ENCODE measurements around the gene CLEC1A. TPM values are rescaled to one million over a fixed set of nuclear protein-coding genes. Genes with fewer than 3 reads are reported as not detected.

CLEC1A gene
- polyA plus RNA-seq, 1 donor (not counting 4 experiments of a cell fraction or from before 2014, with no cell fraction given), result 0.05 TPM

DNA sequence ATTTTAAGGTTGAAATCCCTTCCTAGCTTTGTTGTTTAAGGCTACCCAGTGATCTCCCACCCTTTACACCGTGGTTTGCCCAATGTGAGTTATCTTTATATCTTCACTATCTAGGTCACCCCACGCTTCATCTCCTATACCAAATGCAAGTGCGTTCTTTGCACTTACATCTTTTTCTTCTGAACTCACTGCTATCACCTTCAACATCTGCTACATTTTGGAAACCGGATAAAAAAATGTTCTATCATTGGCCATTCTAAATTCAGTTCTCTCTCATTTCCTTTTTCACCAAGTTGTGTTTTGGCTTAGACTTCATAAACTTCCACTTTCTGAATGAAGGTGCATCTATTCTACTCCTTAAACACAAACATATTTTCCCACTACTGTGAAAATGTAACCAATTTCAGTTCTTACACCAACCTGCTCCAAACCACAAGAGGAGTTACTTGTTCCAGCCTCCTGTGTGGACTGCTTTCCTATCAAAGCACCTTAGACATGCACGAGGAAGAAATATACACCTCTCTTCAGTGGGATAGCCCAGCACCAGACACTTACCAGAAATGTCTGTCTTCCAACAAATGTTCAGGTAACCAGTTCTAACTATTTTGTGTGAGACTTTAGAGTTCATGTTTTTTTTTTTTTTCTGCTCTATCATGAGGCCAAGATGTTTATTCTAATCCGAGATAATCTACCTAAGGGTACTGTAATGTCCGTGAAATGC, 46.4 kb downstream of the CLEC1A start:
- Histone ChIP-seq H3K4me3 (ENCODE audit: control insufficient read depth in 2 of 3, extremely low read depth in 1 of 3, insufficient read depth in 2 of 3, low read depth in 1 of 3, low read length in 3 of 3) (no peak overlapping the region), H3K79me2 (ENCODE audit: control insufficient read depth, insufficient read depth, low read length) (no peaks in the 10 kb centered on the region), H3K27me3 (ENCODE audit: control insufficient read depth, extremely low read depth, insufficient read depth, low read length) (no peaks in the 10 kb centered on the region), H3K27ac (ENCODE audit: control insufficient read depth, insufficient read depth, low read length) (no peak overlapping the region), H3K36me3 (ENCODE audit: control insufficient read depth in 2 of 2, extremely low read depth in 1 of 2, insufficient read depth in 2 of 2, low read length in 2 of 2) (no peaks in the 10 kb centered on the region), H3K4me2 (ENCODE audit: control insufficient read depth, extremely low read depth, insufficient read depth, low read depth, low read length) (no peak overlapping the region), H3K9me1 (ENCODE audit: control insufficient read depth, extremely low read depth, insufficient read depth, low read length) (no peaks in the 10 kb centered on the region), H4K20me1 (ENCODE audit: control insufficient read depth, extremely low read depth, insufficient read depth, low read length) (no peaks in the 10 kb centered on the region), H3K9me3 (ENCODE audit: control insufficient read depth, low read depth, low read length) (no peaks in the 10 kb centered on the region), H3K9ac (ENCODE audit: control insufficient read depth, extremely low read depth, insufficient read depth, low read length) (no peak overlapping the region), H2AFZ (ENCODE audit: control insufficient read depth, low read length) (no peak overlapping the region), H3K4me1 (ENCODE audit: control insufficient read depth, extremely low read depth, insufficient read depth, low read length) (no peaks in the 10 kb centered on the region)
- DNase-seq (ENCODE audit: low read depth, low spot score) (no peak), FAIRE-seq (no peak)
- TF ChIP-seq, protein P1, sequence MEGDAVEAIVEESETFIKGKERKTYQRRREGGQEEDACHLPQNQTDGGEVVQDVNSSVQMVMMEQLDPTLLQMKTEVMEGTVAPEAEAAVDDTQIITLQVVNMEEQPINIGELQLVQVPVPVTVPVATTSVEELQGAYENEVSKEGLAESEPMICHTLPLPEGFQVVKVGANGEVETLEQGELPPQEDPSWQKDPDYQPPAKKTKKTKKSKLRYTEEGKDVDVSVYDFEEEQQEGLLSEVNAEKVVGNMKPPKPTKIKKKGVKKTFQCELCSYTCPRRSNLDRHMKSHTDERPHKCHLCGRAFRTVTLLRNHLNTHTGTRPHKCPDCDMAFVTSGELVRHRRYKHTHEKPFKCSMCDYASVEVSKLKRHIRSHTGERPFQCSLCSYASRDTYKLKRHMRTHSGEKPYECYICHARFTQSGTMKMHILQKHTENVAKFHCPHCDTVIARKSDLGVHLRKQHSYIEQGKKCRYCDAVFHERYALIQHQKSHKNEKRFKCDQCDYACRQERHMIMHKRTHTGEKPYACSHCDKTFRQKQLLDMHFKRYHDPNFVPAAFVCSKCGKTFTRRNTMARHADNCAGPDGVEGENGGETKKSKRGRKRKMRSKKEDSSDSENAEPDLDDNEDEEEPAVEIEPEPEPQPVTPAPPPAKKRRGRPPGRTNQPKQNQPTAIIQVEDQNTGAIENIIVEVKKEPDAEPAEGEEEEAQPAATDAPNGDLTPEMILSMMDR (optimal IDR thresholded peaks at IDR 0.05 in 1 of 3, IDR thresholded peaks at IDR 0.05 in 1 of 3, conservative IDR thresholded peaks at IDR 0.05 in 1 of 3; ENCODE audit: extremely low read depth in 1 of 3, insufficient read depth in 2 of 3, low read length in 3 of 3), result no peak
- no peak for TF ChIP-seq EZH2 (IDR thresholded peaks at IDR 0.05; ENCODE audit: low read length)
- dilution Hi-C loops (cut with MboI; ENCODE audit: extremely low pct_ligation_motif_present, low sequenced_read_pairs), result no loop called here

DNA sequence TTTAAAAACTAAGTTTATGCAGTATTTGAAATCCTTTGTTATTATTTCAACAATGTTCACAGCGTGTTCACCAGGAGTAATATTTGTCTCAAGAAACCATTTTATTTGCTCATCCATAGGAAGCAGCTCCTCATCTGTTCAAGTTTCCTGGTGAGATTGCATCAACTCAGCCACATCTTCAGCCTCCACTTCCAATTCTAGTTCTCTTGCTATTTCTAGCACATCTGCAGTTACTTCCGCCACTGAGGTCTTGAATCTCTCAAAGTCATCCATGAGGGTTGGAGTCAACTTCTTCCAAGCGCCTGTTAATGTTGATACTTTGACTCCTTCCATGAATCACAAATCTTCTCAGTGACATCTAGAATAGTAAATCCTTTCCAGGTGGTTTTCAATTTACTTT, 50.3 kb downstream of the CLEC1A start:
- no peak overlapping the region for H3K9ac ChIP-seq (ENCODE audit: control insufficient read depth, extremely low read depth, insufficient read depth, low read length)
- TF ChIP-seq, protein P1 (optimal IDR thresholded peaks at IDR 0.05 in 1 of 3, IDR thresholded peaks at IDR 0.05 in 1 of 3, conservative IDR thresholded peaks at IDR 0.05 in 1 of 3; ENCODE audit: extremely low read depth in 1 of 3, insufficient read depth in 2 of 3, low read length in 3 of 3), result no peak
- no peak for TF ChIP-seq EZH2 (IDR thresholded peaks at IDR 0.05; ENCODE audit: low read length)
- H3K4me1 ChIP-seq (ENCODE audit: control insufficient read depth, extremely low read depth, insufficient read depth, low read length), result no peaks in the 10 kb centered on the region
- no peak overlapping the region for H3K4me2 ChIP-seq (ENCODE audit: control insufficient read depth, extremely low read depth, insufficient read depth, low read depth, low read length)
- no peaks in the 10 kb centered on the region for H4K20me1 ChIP-seq (ENCODE audit: control insufficient read depth, extremely low read depth, insufficient read depth, low read length)
- H3K27me3 ChIP-seq (ENCODE audit: control insufficient read depth, extremely low read depth, insufficient read depth, low read length), result no peaks in the 10 kb centered on the region
- no peak for FAIRE-seq
- no peak overlapping the region for H3K27ac ChIP-seq (ENCODE audit: control insufficient read depth, insufficient read depth, low read length)
- H3K9me3 ChIP-seq (ENCODE audit: control insufficient read depth, low read depth, low read length), result no peaks in the 10 kb centered on the region
- H3K79me2 ChIP-seq (ENCODE audit: control insufficient read depth, insufficient read depth, low read length), result no peaks in the 10 kb centered on the region
- H3K36me3 ChIP-seq (ENCODE audit: control insufficient read depth in 2 of 2, extremely low read depth in 1 of 2, insufficient read depth in 2 of 2, low read length in 2 of 2), result no peaks in the 10 kb centered on the region
- no peak overlapping the region for H3K4me3 ChIP-seq (ENCODE audit: control insufficient read depth in 2 of 3, extremely low read depth in 1 of 3, insufficient read depth in 2 of 3, low read depth in 1 of 3, low read length in 3 of 3)
- DNase-seq (ENCODE audit: low read depth, low spot score), result no peak
- no peak overlapping the region for H2AFZ ChIP-seq (ENCODE audit: control insufficient read depth, low read length)
- no peaks in the 10 kb centered on the region for H3K9me1 ChIP-seq (ENCODE audit: control insufficient read depth, extremely low read depth, insufficient read depth, low read length)
- dilution Hi-C loops (cut with MboI; ENCODE audit: extremely low pct_ligation_motif_present, low sequenced_read_pairs), result no loop called here
